Measurements from ENCODE around the gene CHERP.

Gene CHERP

DNA sequence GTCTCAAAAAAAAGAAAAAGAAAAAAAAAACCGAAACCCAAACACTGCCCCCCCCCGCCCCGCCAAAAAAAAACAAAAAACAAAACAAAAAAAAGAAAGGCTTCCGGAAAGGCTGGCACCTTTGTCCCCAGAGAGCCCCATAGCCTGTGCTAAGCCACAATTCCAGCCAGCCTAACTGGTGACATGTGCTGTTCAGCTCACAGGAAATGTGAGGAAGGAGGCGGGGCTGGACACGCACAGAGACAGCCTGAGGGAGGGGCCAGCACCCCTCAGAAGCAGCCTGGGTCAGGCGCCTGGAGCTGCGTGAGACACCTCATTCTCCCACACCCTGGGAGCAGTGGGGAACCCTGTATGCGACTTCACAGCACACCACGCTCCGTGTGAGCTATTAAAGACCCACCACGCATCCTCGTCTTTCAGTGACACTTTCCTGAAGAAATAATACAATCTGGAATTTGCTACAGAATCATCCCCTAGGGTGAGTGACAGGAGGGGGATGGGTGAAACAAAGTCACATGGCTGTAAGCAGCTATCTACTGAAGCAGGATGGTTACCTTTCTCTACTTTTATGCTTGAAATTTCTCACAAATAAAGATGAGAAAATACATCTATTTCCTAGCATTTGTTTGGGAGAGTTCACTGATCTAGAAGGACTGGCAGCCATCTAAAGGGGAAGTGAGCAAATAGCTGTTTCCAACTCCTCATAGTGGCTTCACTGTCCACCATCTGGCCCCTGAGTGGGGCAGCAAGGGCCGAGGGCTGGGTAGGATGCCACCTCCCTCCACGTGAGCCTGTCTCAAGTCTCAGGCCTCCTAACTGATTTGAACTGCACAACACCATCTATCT is 42.2 kb upstream of the CHERP start:
- Histone ChIP-seq H3K4me3 (ENCODE audit: control insufficient read depth in 1 of 7, extremely low read depth in 1 of 7, insufficient read depth in 4 of 7, low read depth in 2 of 7, low read length in 6 of 7) (peak overlapping the region in 6 of 7 experiments; percentile 24 to 72 (median 52)), H3K36me3 (ENCODE audit: control insufficient read depth in 4 of 4, insufficient read depth in 4 of 4, low read length in 3 of 4) (peaks cover 0 to 27% (median 2%) of the 10 kb centered on the region in 4 experiments), H3K27me3 (replicated peaks in 2 of 5; ENCODE audit: control insufficient read depth in 4 of 5, insufficient read depth in 5 of 5, low read length in 4 of 5) (no peaks in the 10 kb centered on the region), H3K27ac (ENCODE audit: insufficient read depth in 1 of 2, low read depth in 1 of 2, low read length in 2 of 2, poor library complexity in 1 of 2, severe bottlenecking in 2 of 2) (peak overlapping the region; percentile 22 to 69), H3K9me3 (ENCODE audit: control extremely low read depth in 1 of 5, control insufficient read depth in 4 of 5, insufficient read depth in 2 of 5, low read depth in 1 of 5, low read length in 4 of 5) (no peaks in the 10 kb centered on the region), H3K4me1 (ENCODE audit: control extremely low read depth in 1 of 4, control insufficient read depth in 4 of 4, insufficient read depth in 4 of 4, low read length in 3 of 4) (peaks cover 10 to 77% (median 74%) of the 10 kb centered on the region in 4 experiments)
- ChIA-PET POLR2A (interaction anchor here (1.1 to 2.8 kb wide), 6 partner anchors 8 to 43 kb away, joined by 3 to 16 read pairs (median 4); partner anchors contain the start of genes MED26 and SLC35E1), CTCF (interaction anchor here (0.7 to 3.7 kb wide), 9 partner anchors 9 to 57 kb away, joined by 3 to 12 read pairs (median 3); no protein-coding TSS in a partner anchor)
- DNase-seq: peak; percentile 91 to 95 (median 95)
- WGBS (ENCODE audit: insufficient coverage): 2% methylated on average over 10 of the region's 15 CpGs

DNA sequence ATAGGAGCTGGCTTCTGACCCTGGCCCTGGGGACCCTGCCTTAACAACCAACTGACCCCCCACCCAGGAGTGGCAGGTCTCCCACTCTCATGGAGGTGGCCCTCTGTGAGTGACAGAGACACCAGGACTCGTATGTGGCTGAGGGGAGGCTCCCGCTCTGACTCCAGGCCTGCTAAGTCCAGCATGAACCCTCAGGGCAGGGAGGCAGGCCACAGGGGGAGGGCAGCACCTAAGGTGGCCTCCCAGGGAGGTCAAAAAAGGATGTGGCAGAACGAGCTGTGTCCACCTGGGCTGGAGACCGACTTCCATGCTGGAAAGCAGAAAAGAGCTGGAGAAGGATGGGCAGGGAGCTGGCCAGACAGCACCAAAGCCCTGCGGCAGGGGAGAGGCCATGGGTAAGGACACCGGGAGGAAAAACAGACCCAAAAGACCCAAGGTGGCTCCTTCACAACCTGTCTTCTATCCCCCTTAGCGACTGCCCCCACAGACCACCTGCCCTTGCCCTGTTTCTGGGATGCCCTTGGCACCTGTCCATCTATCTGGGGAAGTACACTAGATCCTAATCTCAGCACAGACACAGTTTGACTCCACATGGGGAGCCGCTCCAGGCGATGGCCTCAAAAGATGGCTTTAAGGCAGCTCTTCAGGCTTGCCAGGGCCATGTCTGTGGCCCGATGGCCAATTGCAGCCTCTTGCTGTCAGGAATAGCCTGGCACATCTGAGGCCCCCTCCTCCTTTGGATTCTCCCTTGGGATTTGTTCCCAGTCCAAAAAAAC is 40.4 kb upstream of the CHERP start:
- no peak overlapping the region for H3K27ac ChIP-seq (ENCODE audit: insufficient read depth in 1 of 2, low read depth in 1 of 2, low read length in 2 of 2, poor library complexity in 1 of 2, severe bottlenecking in 2 of 2)
- ChIA-PET CTCF (interaction anchor here (0.9 to 3.7 kb wide), 5 partner anchors 9 to 31 kb away, joined by 3 to 12 read pairs (median 3); no protein-coding TSS in a partner anchor), POLR2A (interaction anchor here (1.6 to 2.8 kb wide), 2 partner anchors 9 to 45 kb away, joined by 4 to 14 read pairs; partner anchors contain the start of gene MED26)
- DNase-seq: no peak
- H3K36me3 ChIP-seq (ENCODE audit: control insufficient read depth in 4 of 4, insufficient read depth in 4 of 4, low read length in 3 of 4): peaks cover 0 to 40% (median 14%) of the 10 kb centered on the region in 4 experiments
- no peak overlapping the region for H3K4me3 ChIP-seq (ENCODE audit: control insufficient read depth in 1 of 7, extremely low read depth in 1 of 7, insufficient read depth in 4 of 7, low read depth in 2 of 7, low read length in 6 of 7)
- H3K27me3 ChIP-seq (replicated peaks in 2 of 5; ENCODE audit: control insufficient read depth in 4 of 5, insufficient read depth in 5 of 5, low read length in 4 of 5): no peaks in the 10 kb centered on the region
- H3K9me3 ChIP-seq (ENCODE audit: control extremely low read depth in 1 of 5, control insufficient read depth in 4 of 5, insufficient read depth in 2 of 5, low read depth in 1 of 5, low read length in 4 of 5): no peaks in the 10 kb centered on the region
- peaks cover 6 to 63% (median 60%) of the 10 kb centered on the region in 4 experiments for H3K4me1 ChIP-seq (ENCODE audit: control extremely low read depth in 1 of 4, control insufficient read depth in 4 of 4, insufficient read depth in 4 of 4, low read length in 3 of 4)
- 94% methylated on average over 10 of the region's 10 CpGs for WGBS (ENCODE audit: insufficient coverage)

- no peaks in the 10 kb centered on the region for H3K27me3 ChIP-seq (replicated peaks in 2 of 5; ENCODE audit: control insufficient read depth in 4 of 5, insufficient read depth in 5 of 5, low read length in 4 of 5)
- CTCF ChIA-PET: interaction anchor here (0.8 to 1.4 kb wide), 6 partner anchors 8 to 27 kb away, joined by 3 to 5 read pairs (median 3); no protein-coding TSS in a partner anchor
- WGBS (ENCODE audit: insufficient coverage): 96% methylated on average over 6 of the region's 6 CpGs
- no peak for DNase-seq
- POLR2A ChIA-PET: interaction anchor here (1.6 kb wide), 1 partner anchor 9 kb away, joined by 4 read pairs; no protein-coding TSS in a partner anchor
- peaks cover 0 to 47% (median 19%) of the 10 kb centered on the region in 4 experiments for H3K36me3 ChIP-seq (ENCODE audit: control insufficient read depth in 4 of 4, insufficient read depth in 4 of 4, low read length in 3 of 4)
- H3K9me3 ChIP-seq (ENCODE audit: control extremely low read depth in 1 of 5, control insufficient read depth in 4 of 5, insufficient read depth in 2 of 5, low read depth in 1 of 5, low read length in 4 of 5): no peaks in the 10 kb centered on the region
- H3K27ac ChIP-seq (ENCODE audit: insufficient read depth in 1 of 2, low read depth in 1 of 2, low read length in 2 of 2, poor library complexity in 1 of 2, severe bottlenecking in 2 of 2): no peak overlapping the region
- peaks cover 6 to 56% (median 53%) of the 10 kb centered on the region in 4 experiments for H3K4me1 ChIP-seq (ENCODE audit: control extremely low read depth in 1 of 4, control insufficient read depth in 4 of 4, insufficient read depth in 4 of 4, low read length in 3 of 4)
- no peak overlapping the region for H3K4me3 ChIP-seq (ENCODE audit: control insufficient read depth in 1 of 7, extremely low read depth in 1 of 7, insufficient read depth in 4 of 7, low read depth in 2 of 7, low read length in 6 of 7)
Observed at GRCh38 chr19:16581971-16582343, 39.7 kb upstream of the CHERP start.

- Histone ChIP-seq H3K4me3 (ENCODE audit: control insufficient read depth in 1 of 7, extremely low read depth in 1 of 7, insufficient read depth in 4 of 7, low read depth in 2 of 7, low read length in 6 of 7) (no peak overlapping the region), H3K9me3 (ENCODE audit: control extremely low read depth in 1 of 5, control insufficient read depth in 4 of 5, insufficient read depth in 2 of 5, low read depth in 1 of 5, low read length in 4 of 5) (no peaks in the 10 kb centered on the region), H3K36me3 (ENCODE audit: control insufficient read depth in 4 of 4, insufficient read depth in 4 of 4, low read length in 3 of 4) (peaks cover 0 to 53% (median 23%) of the 10 kb centered on the region in 4 experiments), H3K27ac (ENCODE audit: insufficient read depth in 1 of 2, low read depth in 1 of 2, low read length in 2 of 2, poor library complexity in 1 of 2, severe bottlenecking in 2 of 2) (no peak overlapping the region), H3K27me3 (replicated peaks in 2 of 5; ENCODE audit: control insufficient read depth in 4 of 5, insufficient read depth in 5 of 5, low read length in 4 of 5) (no peaks in the 10 kb centered on the region), H3K4me1 (ENCODE audit: control extremely low read depth in 1 of 4, control insufficient read depth in 4 of 4, insufficient read depth in 4 of 4, low read length in 3 of 4) (peaks cover 6 to 50% (median 47%) of the 10 kb centered on the region in 4 experiments)
- CTCF ChIA-PET: interaction anchor here (0.8 to 1.4 kb wide), 5 partner anchors 7 to 17 kb away, joined by 3 to 5 read pairs (median 3); no protein-coding TSS in a partner anchor
- 95% methylated on average over 11 of the region's 12 CpGs for WGBS (ENCODE audit: insufficient coverage)
- DNase-seq: no peak
- POLR2A ChIA-PET: interaction anchor here (1.6 kb wide), 1 partner anchor 8 kb away, joined by 4 read pairs; no protein-coding TSS in a partner anchor
Observed at GRCh38 chr19:16581145-16581970, 39.1 kb upstream of the CHERP start.

DNA sequence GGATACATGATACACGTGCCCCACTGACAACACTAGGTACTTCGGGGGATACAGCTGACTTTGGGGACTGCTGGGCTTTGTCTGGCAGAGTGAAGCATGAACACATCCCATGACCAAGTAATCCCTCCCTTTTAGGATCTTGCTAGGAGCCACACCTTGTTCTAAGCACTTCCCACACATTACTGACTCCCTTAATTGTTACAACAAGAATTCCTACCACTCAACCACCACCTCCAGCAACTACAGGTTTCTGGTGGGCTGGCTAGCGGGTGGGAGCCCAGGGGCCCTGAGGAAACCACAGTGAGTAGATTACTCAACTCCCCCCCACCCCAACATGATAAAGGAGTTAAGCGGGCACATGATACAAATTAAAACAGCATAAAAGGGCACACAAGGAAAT is 37.1 kb upstream of the CHERP start:
- H3K27me3 ChIP-seq (replicated peaks in 2 of 5; ENCODE audit: control insufficient read depth in 4 of 5, insufficient read depth in 5 of 5, low read length in 4 of 5): no peaks in the 10 kb centered on the region
- peaks cover 6 to 35% (median 28%) of the 10 kb centered on the region in 4 experiments for H3K4me1 ChIP-seq (ENCODE audit: control extremely low read depth in 1 of 4, control insufficient read depth in 4 of 4, insufficient read depth in 4 of 4, low read length in 3 of 4)
- peak in 1 of 3 donors; percentile 28 for DNase-seq
- POLR2A ChIA-PET: interaction anchor here (0.6 kb wide), 1 partner anchor 16 kb away, joined by 3 read pairs; no protein-coding TSS in a partner anchor
- peaks cover 0 to 64% (median 34%) of the 10 kb centered on the region in 4 experiments for H3K36me3 ChIP-seq (ENCODE audit: control insufficient read depth in 4 of 4, insufficient read depth in 4 of 4, low read length in 3 of 4)
- peak overlapping the region in 1 of 2 experiments; percentile 29 for H3K27ac ChIP-seq (ENCODE audit: insufficient read depth in 1 of 2, low read depth in 1 of 2, low read length in 2 of 2, poor library complexity in 1 of 2, severe bottlenecking in 2 of 2)
- CTCF ChIA-PET: interaction anchor here (1.1 to 1.2 kb wide), 2 partner anchors 9 to 11 kb away, joined by 3 to 7 read pairs; no protein-coding TSS in a partner anchor
- H3K4me3 ChIP-seq (ENCODE audit: control insufficient read depth in 1 of 7, extremely low read depth in 1 of 7, insufficient read depth in 4 of 7, low read depth in 2 of 7, low read length in 6 of 7): no peak overlapping the region
- H3K9me3 ChIP-seq (ENCODE audit: control extremely low read depth in 1 of 5, control insufficient read depth in 4 of 5, insufficient read depth in 2 of 5, low read depth in 1 of 5, low read length in 4 of 5): no peaks in the 10 kb centered on the region
- 100% methylated on average over 2 of the region's 4 CpGs for WGBS (ENCODE audit: insufficient coverage)

- POLR2A ChIA-PET: interaction anchor here (0.6 kb wide), 1 partner anchor 851 kb away, joined by 3 read pairs; no protein-coding TSS in a partner anchor
- H3K36me3 ChIP-seq (ENCODE audit: control insufficient read depth in 4 of 4, insufficient read depth in 4 of 4, low read length in 3 of 4): peaks cover 0 to 66% (median 35%) of the 10 kb centered on the region in 4 experiments
- peaks cover 6 to 36% (median 23%) of the 10 kb centered on the region in 4 experiments for H3K4me1 ChIP-seq (ENCODE audit: control extremely low read depth in 1 of 4, control insufficient read depth in 4 of 4, insufficient read depth in 4 of 4, low read length in 3 of 4)
Observed at GRCh38 chr19:16577531-16577985, 35.3 kb upstream of the CHERP start.

More at GRCh38 chr19:16577531-16577985, 35.3 kb upstream of the CHERP start:
- H3K27me3 ChIP-seq (replicated peaks in 2 of 5; ENCODE audit: control insufficient read depth in 4 of 5, insufficient read depth in 5 of 5, low read length in 4 of 5): no peaks in the 10 kb centered on the region
- no peak overlapping the region for H3K27ac ChIP-seq (ENCODE audit: insufficient read depth in 1 of 2, low read depth in 1 of 2, low read length in 2 of 2, poor library complexity in 1 of 2, severe bottlenecking in 2 of 2)
- CTCF ChIA-PET: interaction anchor here (0.9 to 1.3 kb wide), 2 partner anchors 35 to 42 kb away, joined by 3 read pairs; no protein-coding TSS in a partner anchor
- no peak for DNase-seq
- WGBS (ENCODE audit: insufficient coverage): 95% methylated on average over 17 of the region's 17 CpGs
- no peak overlapping the region for H3K4me3 ChIP-seq (ENCODE audit: control insufficient read depth in 1 of 7, extremely low read depth in 1 of 7, insufficient read depth in 4 of 7, low read depth in 2 of 7, low read length in 6 of 7)
- no peaks in the 10 kb centered on the region for H3K9me3 ChIP-seq (ENCODE audit: control extremely low read depth in 1 of 5, control insufficient read depth in 4 of 5, insufficient read depth in 2 of 5, low read depth in 1 of 5, low read length in 4 of 5)
